Measurements from ENCODE around the gene NCAPG. TPM values are rescaled to one million over a fixed set of nuclear protein-coding genes. Genes with fewer than 3 reads are reported as not detected.

Gene NCAPG
- total and polyA plus RNA-seq, 2 experiments from 2014 or later, result 5.4 to 25.1 TPM

DNA sequence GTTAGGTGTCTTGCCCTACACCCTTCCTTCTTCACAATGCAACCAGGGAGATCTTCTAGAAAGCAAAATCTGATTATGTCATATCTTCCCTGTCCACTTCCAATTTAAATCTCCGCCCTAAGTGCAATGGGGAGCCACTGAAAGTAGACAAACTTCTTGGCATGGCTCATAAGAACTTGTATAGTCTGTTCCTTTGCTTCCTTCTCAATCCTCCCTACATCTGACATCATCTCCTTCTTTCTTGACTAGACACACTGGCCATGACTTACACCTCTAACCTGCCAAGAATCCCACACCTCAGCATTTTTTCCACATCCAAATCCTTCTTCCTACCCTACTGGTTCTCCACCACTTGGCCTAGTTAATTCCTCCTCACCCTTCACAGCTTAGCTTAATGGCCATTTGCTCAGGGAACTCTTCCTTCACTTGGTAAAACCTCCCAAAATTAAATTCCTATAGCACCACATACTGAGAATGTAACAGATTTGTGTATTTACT is 55.1 kb downstream of the NCAPG start:
- no peaks in the 10 kb centered on the region for H3K4me1 ChIP-seq (ENCODE audit: low read depth)
- DNase-seq (ENCODE audit: low read depth in 1 of 2, low spot score in 1 of 2), result no peak
- H3K27ac ChIP-seq, result no peak overlapping the region
- no peaks in the 10 kb centered on the region for H3K27me3 ChIP-seq
- H3K4me3 ChIP-seq, result no peak overlapping the region
- TF ChIP-seq, protein P1, sequence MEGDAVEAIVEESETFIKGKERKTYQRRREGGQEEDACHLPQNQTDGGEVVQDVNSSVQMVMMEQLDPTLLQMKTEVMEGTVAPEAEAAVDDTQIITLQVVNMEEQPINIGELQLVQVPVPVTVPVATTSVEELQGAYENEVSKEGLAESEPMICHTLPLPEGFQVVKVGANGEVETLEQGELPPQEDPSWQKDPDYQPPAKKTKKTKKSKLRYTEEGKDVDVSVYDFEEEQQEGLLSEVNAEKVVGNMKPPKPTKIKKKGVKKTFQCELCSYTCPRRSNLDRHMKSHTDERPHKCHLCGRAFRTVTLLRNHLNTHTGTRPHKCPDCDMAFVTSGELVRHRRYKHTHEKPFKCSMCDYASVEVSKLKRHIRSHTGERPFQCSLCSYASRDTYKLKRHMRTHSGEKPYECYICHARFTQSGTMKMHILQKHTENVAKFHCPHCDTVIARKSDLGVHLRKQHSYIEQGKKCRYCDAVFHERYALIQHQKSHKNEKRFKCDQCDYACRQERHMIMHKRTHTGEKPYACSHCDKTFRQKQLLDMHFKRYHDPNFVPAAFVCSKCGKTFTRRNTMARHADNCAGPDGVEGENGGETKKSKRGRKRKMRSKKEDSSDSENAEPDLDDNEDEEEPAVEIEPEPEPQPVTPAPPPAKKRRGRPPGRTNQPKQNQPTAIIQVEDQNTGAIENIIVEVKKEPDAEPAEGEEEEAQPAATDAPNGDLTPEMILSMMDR (IDR thresholded peaks at IDR 0.05; ENCODE audit: low read depth, low read length), result no peak
- no peaks in the 10 kb centered on the region for H3K9me3 ChIP-seq (ENCODE audit: low read depth)
- H3K36me3 ChIP-seq, result no peaks in the 10 kb centered on the region

DNA sequence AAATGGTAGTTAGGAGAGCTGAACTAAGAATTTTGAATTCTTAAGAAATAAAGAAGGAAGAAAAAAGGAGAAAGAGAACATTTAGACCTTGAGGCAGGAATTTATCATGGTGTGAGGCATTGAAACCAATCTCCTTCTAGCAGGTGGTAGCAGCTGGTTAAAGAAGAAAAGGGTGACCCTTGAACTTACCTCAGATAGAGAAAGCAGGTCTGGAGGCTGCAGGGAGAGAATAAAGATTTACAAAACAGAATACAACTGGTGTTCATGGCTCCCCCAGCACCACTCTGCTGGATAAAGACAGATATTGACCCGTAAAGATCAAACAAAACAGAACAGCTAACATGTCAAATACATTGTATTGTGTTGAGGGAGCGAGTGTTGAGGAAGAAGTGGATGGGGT is 56.0 kb downstream of the NCAPG start:
- no peak for DNase-seq (ENCODE audit: low read depth in 1 of 2, low spot score in 1 of 2)
- Histone ChIP-seq H3K36me3 (no peaks in the 10 kb centered on the region), H3K9me3 (ENCODE audit: low read depth) (no peaks in the 10 kb centered on the region), H3K4me3 (no peak overlapping the region), H3K4me1 (ENCODE audit: low read depth) (no peaks in the 10 kb centered on the region), H3K27me3 (no peaks in the 10 kb centered on the region), H3K27ac (no peak overlapping the region)
- TF ChIP-seq, protein P1 (IDR thresholded peaks at IDR 0.05; ENCODE audit: low read depth, low read length), result no peak

DNA sequence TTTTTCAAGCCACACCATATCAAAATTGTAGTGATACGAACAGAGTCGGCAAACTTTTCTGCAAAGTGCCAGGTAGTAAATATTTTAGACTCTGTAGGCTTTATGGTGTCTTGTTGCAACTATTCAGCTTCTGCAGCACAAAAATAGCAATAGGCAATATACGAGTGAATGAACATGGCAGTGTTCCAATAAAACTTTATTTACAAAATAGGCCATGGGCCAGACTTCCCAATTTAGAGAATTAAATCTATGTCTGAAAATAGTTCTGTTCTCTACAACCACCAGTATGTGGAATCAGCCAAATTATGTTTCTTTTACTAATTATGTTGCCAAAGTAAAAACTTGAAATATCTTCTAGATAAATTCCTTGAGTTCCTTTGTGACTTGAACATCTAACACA is 56.5 kb downstream of the NCAPG start:
- H3K9me3 ChIP-seq (ENCODE audit: low read depth), result no peaks in the 10 kb centered on the region
- TF ChIP-seq, protein P1 (IDR thresholded peaks at IDR 0.05; ENCODE audit: low read depth, low read length), result no peak
- no peaks in the 10 kb centered on the region for H3K27me3 ChIP-seq
- H3K4me3 ChIP-seq, result no peak overlapping the region
- no peak for DNase-seq (ENCODE audit: low read depth in 1 of 2, low spot score in 1 of 2)
- peaks cover 2% of the 10 kb centered on the region for H3K36me3 ChIP-seq
- H3K27ac ChIP-seq, result no peak overlapping the region
- no peaks in the 10 kb centered on the region for H3K4me1 ChIP-seq (ENCODE audit: low read depth)

DNA sequence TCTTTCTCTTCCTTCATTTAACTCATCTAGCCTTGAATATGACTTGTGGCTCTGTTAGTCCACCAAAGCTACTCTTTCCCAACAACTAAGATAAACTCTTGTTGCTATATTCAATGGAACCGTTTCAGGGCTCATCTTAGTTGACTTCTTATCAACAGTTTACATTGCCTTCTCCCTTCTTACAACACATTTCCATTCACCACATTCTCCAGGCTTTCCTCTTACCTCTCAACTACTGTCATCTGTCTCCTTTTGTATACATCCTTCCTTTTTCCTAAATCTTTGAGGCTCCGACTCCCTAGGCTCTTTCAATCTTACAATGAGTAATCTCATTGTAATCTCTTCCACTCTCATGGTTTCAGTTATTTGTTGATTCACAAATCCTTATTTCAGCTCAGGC is 58.5 kb downstream of the NCAPG start:
- Histone ChIP-seq H3K4me3 (no peak overlapping the region), H3K36me3 (peaks cover 5% of the 10 kb centered on the region), H3K27me3 (no peaks in the 10 kb centered on the region), H3K4me1 (ENCODE audit: low read depth) (no peaks in the 10 kb centered on the region), H3K9me3 (ENCODE audit: low read depth) (no peaks in the 10 kb centered on the region), H3K27ac (no peak overlapping the region)
- TF ChIP-seq, protein P1 (IDR thresholded peaks at IDR 0.05; ENCODE audit: low read depth, low read length), result no peak
- peak in 1 of 2 donors; percentile 3 for DNase-seq (ENCODE audit: low read depth in 1 of 2, low spot score in 1 of 2)

DNA sequence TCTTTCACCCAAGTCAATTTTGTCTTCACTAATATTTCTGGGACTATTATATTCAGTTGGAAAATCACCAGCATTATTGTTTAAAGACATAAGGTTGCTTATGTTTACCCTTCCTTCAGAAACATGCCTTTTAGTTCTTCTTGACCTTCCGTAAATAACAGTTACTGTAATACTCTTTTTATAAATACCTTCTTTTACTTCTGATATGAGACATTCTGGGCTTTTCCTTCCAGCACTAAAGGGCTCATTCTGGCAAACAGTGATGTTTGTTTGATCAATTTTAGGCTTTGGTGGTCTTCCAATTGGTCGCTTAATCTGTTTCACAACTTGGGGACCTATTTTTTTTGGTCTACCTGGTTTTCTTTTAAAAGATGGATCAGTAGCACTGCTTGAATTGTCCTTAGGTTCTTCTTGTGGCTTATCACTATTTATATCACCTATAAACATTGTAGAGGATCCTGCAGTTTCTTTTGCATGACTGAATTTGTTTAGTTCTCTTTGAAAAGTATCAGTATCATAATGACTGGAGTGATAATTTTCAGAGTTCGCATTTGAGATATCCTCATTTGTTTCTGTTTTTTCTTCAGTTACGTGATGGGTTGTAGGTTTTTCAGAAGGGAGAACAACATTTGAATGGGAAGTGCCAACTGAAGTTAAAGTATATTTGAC is 64.8 kb downstream of the NCAPG start:
- Histone ChIP-seq H3K27me3 (no peaks in the 10 kb centered on the region), H3K36me3 (peaks cover 5% of the 10 kb centered on the region), H3K27ac (no peak overlapping the region), H3K4me3 (no peak overlapping the region), H3K4me1 (ENCODE audit: low read depth) (no peaks in the 10 kb centered on the region), H3K9me3 (ENCODE audit: low read depth) (no peaks in the 10 kb centered on the region)
- DNase-seq (ENCODE audit: low read depth in 1 of 2, low spot score in 1 of 2), result no peak
- TF ChIP-seq, protein P1 (IDR thresholded peaks at IDR 0.05; ENCODE audit: low read depth, low read length), result no peak
